HG02870 (cell line): ENCODE measurements around the gene AK6.
"Not testable (repeated sequence)": the region's sequence is repeated elsewhere in the genome, so short reads cannot be mapped to it uniquely, and the experiment has no call there.

Experiments used
- ATAC-seq: cut with Tn5 transposase; IDR thresholded peaks from one replicate; pipeline ENCODE4 v1.9.1; 2021; ENCODE audit warnings: mild to moderate bottlenecking, moderate library complexity; ENCODE audit not compliant: unreplicated experiment

AK6 gene

DNA sequence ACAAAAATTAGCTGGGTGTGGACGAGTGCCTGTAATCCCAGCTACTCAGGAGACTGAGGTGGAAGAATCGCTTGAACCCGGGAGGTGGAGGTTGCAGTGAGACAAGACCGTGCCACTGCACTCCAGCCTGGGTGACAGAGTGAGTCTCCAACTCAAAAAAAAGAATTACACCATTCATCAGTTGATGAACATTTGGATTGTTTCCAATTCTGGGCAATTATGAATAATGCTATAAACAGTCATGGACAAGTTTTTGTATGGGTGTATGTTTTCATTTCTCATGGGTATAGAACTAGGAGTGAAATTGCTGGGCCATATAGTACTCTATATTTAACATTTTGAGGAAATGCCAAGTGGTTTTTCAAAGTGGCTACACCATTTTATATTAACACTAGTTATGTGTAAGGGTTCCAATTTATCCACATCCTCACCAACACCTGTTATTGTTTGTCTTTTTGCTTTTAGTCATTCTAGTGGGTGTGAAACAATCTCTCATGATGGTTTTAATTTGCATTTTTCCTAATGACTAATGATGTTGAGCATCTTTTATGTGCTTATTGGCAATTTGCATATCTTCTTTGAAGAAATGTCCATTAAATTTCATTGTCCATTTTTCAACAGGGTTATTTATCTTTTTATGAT is 27.7 kb downstream of the AK6 start:
- no peak for ATAC-seq

DNA sequence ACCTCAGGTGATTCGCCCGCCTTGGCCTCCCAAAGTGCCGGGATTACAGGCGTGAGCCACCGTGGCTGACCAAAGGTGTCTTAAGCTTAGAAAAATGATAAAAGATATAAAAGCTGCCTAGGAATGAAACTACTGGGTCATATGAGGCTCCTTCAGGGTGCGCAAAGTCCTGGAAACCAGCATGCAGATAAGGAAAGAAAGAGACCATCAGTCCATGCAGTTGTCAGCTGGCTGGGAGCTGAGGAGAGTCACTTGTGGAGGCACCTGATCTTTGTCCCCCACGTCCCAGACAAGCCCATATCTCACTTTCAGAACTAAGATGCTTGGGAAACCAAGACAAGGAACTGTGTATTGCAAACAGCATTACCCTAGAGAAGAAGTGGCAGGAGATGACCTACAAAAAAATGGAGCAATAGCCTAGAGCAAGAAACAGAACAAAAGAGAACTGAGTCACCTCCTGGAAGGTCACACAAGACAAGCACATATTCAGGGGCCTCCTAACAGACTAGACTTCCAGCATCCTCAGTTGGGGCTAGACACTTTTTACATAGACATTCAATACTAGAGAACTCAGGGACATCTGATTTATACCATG is 33.9 kb downstream of the AK6 start:
- ATAC-seq, result no peak

DNA sequence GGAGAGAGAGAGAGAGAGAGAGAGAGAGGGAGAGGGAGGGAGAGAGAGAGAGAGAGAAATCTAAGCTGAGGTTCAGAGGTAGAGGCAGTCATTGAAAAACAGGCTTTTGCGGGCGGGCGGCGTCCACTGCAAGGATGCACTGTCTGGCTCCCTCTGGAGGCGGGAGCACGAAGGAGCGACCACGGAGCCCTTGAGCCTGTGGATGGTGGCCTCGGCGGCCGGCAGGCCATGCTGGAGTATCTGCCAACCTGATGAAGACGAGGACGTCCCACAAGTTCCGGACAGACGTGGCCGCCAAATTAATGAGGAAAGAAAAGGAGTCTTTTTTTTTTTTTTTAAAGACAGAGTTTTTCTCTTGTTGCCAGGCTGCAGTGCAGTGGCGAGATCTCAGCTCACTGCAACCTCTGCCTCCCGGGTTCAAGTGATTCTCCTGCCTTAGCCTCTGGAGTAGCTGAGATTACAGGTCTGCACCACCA is 34.5 kb downstream of the AK6 start:
- ATAC-seq, result no peak

DNA sequence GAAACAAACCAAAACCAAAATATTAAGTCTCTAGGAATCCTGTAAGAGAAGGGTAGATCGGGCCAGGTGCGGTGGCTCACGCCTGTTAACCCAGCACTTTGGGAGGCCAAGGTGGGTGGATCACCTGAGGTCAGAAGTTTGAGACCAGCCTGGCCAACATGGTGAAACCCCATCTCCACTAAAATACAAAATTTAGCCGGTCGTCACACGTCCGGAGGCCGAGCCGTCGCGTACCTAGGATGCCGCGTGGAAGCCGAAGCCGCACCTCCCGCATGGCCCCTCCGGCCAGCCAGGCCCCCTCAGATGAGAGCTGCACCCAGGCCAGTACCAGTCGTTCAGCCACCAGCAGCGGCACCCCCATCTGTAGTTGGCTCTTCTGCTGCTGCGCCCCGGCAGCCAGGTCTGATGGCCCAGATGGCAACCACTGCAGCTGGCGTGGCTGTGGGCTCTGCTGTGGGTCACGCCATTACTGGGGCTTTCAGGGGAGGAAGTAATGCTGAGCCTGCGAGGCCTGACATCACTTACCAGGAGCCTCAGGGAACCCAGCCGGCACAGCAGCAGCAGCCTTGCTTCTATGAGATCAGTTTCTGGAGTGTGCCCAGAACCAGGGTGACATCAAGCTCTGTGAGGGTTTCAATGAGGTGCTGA is 35.5 kb downstream of the AK6 start:
- ATAC-seq, result not testable (repeated sequence)

- no peak for ATAC-seq
Measured at GRCh38 chr5:69331528-69332445, 37.5 kb downstream of the AK6 start.

GRCh38 chr5:69329905-69330489 is 39.3 kb downstream of the AK6 start:
- ATAC-seq, result no peak

DNA sequence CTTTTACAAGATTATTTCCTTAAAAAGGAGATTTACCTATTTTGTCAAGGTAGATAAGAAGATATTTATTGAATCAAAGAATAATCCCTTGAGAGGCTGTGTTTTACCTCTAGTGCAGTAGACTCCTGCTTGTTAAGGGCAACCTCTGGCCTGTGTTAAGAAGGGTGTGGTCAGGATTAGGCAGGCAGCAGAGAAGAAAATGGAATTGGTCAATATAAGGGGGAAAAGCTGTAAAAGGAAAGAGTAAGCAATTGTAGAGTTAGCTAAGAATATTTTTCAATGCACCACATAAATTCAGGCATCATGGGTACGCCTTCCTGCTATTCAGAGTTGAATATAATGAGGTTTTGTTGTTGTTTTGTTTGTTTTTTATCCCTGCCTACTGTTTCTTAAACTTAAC is 43.0 kb downstream of the AK6 start:
- ATAC-seq, result no peak

DNA sequence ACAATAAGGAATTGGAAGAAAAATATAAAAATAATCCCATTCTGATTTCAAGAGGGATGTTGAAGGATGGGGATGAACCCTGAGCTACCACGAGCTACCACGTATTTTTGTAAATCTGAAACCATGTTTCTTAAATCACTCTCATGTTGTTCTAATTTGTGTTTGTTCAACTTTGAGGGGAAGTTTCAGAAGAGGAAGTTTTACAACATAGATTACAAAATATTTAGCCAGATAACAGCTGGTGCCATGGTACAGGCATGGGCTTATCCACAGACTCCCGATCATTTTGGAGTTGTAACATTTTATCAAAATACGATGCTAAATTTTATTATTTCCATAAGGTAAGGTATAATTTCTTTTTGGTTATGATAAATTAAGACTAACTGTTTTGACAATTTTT is 51.9 kb downstream of the AK6 start:
- ATAC-seq, result no peak

- ATAC-seq, result no peak
Measured at GRCh38 chr5:69315972-69316371, 53.3 kb downstream of the AK6 start.

GRCh38 chr5:69313428-69313827 is 55.9 kb downstream of the AK6 start:
- no peak for ATAC-seq

DNA sequence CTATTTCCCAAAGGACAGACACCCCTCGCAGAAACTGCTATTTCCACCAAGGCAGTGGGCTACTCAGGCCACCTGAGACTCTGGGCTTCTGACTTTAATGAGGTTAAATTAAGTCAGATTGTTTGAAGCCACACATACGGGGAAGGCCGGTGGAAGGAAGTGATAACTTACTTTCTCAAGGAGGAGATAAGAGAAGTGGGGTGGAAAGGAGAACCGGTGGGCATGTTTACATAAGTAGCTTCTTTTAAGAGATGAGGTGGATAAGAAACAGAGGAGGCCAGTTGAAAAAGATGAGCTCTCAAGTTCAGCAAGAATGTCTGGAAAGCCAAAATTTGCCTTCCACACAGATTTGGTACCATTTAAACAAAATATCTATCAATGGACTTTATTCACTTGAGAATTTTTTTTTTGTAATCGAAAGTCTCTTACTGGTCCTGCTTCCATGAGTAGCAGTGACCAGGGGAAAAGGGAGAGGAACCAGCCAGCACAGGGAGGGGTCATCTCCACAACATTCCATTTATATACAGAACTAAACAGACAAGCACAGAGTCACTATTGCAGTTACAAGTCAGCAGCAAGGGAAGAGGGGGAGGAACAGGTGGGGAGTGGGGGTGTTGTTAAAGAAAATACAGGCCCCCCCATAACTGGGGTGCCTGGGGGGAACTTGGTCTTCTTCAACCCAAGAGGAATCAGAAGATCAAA is 56.7 kb downstream of the AK6 start:
- no peak for ATAC-seq

DNA sequence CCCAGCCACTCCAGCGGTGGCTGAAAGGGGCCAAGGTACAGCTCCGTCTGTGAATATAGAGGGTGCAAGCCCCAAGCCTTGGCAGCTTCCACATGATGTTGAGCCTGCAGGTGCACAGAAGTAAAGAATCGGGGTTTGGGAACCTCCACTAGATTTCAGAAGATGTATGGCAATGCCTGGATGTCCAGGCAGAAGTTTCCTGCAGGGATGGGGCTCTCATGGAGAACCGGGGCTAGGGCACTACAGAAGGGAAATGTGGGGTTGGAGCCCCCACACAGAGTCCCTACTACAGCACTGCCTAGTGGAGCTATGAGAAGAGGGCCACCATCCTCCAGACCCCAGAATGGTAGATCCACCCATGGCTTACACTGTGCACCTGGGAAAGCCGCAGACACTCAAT is 59.9 kb downstream of the AK6 start:
- no peak for ATAC-seq

GRCh38 chr5:69308046-69308553 is 61.2 kb downstream of the AK6 start:
- ATAC-seq, result no peak

GRCh38 chr5:69305512-69305911 is 63.8 kb downstream of the AK6 start:
- no peak for ATAC-seq
